ENCODE data around the gene ELMO1. TPM values are rescaled to one million over a fixed set of nuclear protein-coding genes. Genes with fewer than 3 reads are reported as not detected.
A peak's percentile ranks its signal among the peaks of the same experiment; 100 is the strongest.

Gene ELMO1
- total RNA-seq, 2 experiments from 2014 or later = 129 to 137 TPM

- H3K36me3 Mint-ChIP-seq (ENCODE audit: low read depth) = peaks cover 28% of the 10 kb centered on the region
- H3K4me3 Mint-ChIP-seq = no peak overlapping the region
- DNase-seq = no peak
- CTCF ChIA-PET = interaction anchor here (0.6 to 1.3 kb wide), 4 partner anchors 17 to 354 kb away, joined by 3 to 4 read pairs (median 3); no protein-coding TSS in a partner anchor
- intact Hi-C loops (cut with micrococcal nuclease) = no loop called here
- H3K27me3 Mint-ChIP-seq (ENCODE audit: low read depth) = no peaks in the 10 kb centered on the region
- H3K27ac Mint-ChIP-seq = peak overlapping the region; percentile 57
- no peaks in the 10 kb centered on the region for H3K9me3 Mint-ChIP-seq
- H3K4me1 Mint-ChIP-seq (ENCODE audit: low read depth) = peaks cover 25% of the 10 kb centered on the region
Observed at GRCh38 chr7:37215290-37215923, 233.3 kb downstream of the ELMO1 start.

- intact Hi-C loops (cut with micrococcal nuclease) = no loop called here
- Mint-ChIP-seq H3K4me1 (ENCODE audit: low read depth) (peaks cover 28% of the 10 kb centered on the region), H3K4me3 (no peak overlapping the region), H3K9me3 (no peaks in the 10 kb centered on the region), H3K36me3 (ENCODE audit: low read depth) (peaks cover 40% of the 10 kb centered on the region), H3K27ac (no peak overlapping the region), H3K27me3 (ENCODE audit: low read depth) (no peaks in the 10 kb centered on the region)
- CTCF ChIA-PET = interaction anchor here (1.4 to 1.6 kb wide), 2 partner anchors 13 to 14 kb away, joined by 3 to 6 read pairs; no protein-coding TSS in a partner anchor
- DNase-seq = no peak
Observed at GRCh38 chr7:37212556-37212955, 236.1 kb downstream of the ELMO1 start.

GRCh38 chr7:37212051-37212450 lies 236.6 kb downstream of the ELMO1 start:
- Mint-ChIP-seq H3K27ac (no peak overlapping the region), H3K36me3 (ENCODE audit: low read depth) (peaks cover 38% of the 10 kb centered on the region), H3K4me3 (no peak overlapping the region), H3K4me1 (ENCODE audit: low read depth) (peaks cover 24% of the 10 kb centered on the region), H3K9me3 (no peaks in the 10 kb centered on the region), H3K27me3 (ENCODE audit: low read depth) (no peaks in the 10 kb centered on the region)
- DNase-seq = no peak
- CTCF ChIA-PET = interaction anchor here (1.4 to 1.6 kb wide), 2 partner anchors 12 to 13 kb away, joined by 3 to 6 read pairs; no protein-coding TSS in a partner anchor
- intact Hi-C loops (cut with micrococcal nuclease) = no loop called here

GRCh38 chr7:37211097-37211880 lies 237.4 kb downstream of the ELMO1 start:
- Mint-ChIP-seq H3K27ac (no peak overlapping the region), H3K4me1 (ENCODE audit: low read depth) (peaks cover 24% of the 10 kb centered on the region), H3K27me3 (ENCODE audit: low read depth) (no peaks in the 10 kb centered on the region), H3K9me3 (no peaks in the 10 kb centered on the region), H3K4me3 (no peak overlapping the region), H3K36me3 (ENCODE audit: low read depth) (peaks cover 39% of the 10 kb centered on the region)
- DNase-seq = no peak
- CTCF ChIA-PET = interaction anchor here (2.6 kb wide), 1 partner anchor 11 kb away, joined by 8 read pairs; no protein-coding TSS in a partner anchor
- intact Hi-C loops (cut with micrococcal nuclease) = no loop called here

GRCh38 chr7:37209195-37209594 lies 239.5 kb downstream of the ELMO1 start:
- no peak overlapping the region for H3K4me3 Mint-ChIP-seq
- peak overlapping the region; percentile 26 for H3K27ac Mint-ChIP-seq
- DNase-seq = no peak
- H3K36me3 Mint-ChIP-seq (ENCODE audit: low read depth) = peaks cover 56% of the 10 kb centered on the region
- CTCF ChIA-PET = interaction anchor here (0.6 to 2.6 kb wide), 6 partner anchors 9 to 300 kb away, joined by 3 to 8 read pairs (median 4); no protein-coding TSS in a partner anchor
- peaks cover 26% of the 10 kb centered on the region for H3K4me1 Mint-ChIP-seq (ENCODE audit: low read depth)
- intact Hi-C loops (cut with micrococcal nuclease) = loop anchor here (2.0 to 5.0 kb wide), 5 partner anchors 134 to 623 kb away; partner anchors contain the start of gene ELMO1
- no peaks in the 10 kb centered on the region for H3K9me3 Mint-ChIP-seq
- H3K27me3 Mint-ChIP-seq (ENCODE audit: low read depth) = no peaks in the 10 kb centered on the region

- Mint-ChIP-seq H3K27me3 (ENCODE audit: low read depth) (no peaks in the 10 kb centered on the region), H3K9me3 (no peaks in the 10 kb centered on the region), H3K4me1 (ENCODE audit: low read depth) (peaks cover 23% of the 10 kb centered on the region), H3K36me3 (ENCODE audit: low read depth) (peaks cover 60% of the 10 kb centered on the region), H3K27ac (peak overlapping the region; percentile 56), H3K4me3 (no peak overlapping the region)
- intact Hi-C loops (cut with micrococcal nuclease) = loop anchor here (1.0 to 5.0 kb wide), 6 partner anchors 134 to 624 kb away; partner anchors contain the start of gene ELMO1
- peak; percentile 52 for DNase-seq
- CTCF ChIA-PET = interaction anchor here (1.0 to 2.6 kb wide), 4 partner anchors 8 to 299 kb away, joined by 3 to 8 read pairs (median 4); no protein-coding TSS in a partner anchor
Observed at GRCh38 chr7:37208528-37208927, 240.1 kb downstream of the ELMO1 start.

GRCh38 chr7:37206192-37206591 lies 242.5 kb downstream of the ELMO1 start:
- CTCF ChIA-PET = no interaction called here
- Mint-ChIP-seq H3K4me3 (no peak overlapping the region), H3K4me1 (ENCODE audit: low read depth) (peaks cover 13% of the 10 kb centered on the region), H3K27ac (peak overlapping the region; percentile 28), H3K27me3 (ENCODE audit: low read depth) (no peaks in the 10 kb centered on the region), H3K9me3 (no peaks in the 10 kb centered on the region), H3K36me3 (ENCODE audit: low read depth) (peaks cover 44% of the 10 kb centered on the region)
- DNase-seq = no peak
- intact Hi-C loops (cut with micrococcal nuclease) = loop anchor here (5.0 kb wide), 2 partner anchors 306 to 626 kb away; no protein-coding TSS in a partner anchor

GRCh38 chr7:37205451-37205850 lies 243.2 kb downstream of the ELMO1 start:
- Mint-ChIP-seq H3K9me3 (no peaks in the 10 kb centered on the region), H3K27ac (no peak overlapping the region), H3K36me3 (ENCODE audit: low read depth) (peaks cover 38% of the 10 kb centered on the region), H3K27me3 (ENCODE audit: low read depth) (no peaks in the 10 kb centered on the region), H3K4me1 (ENCODE audit: low read depth) (peaks cover 13% of the 10 kb centered on the region), H3K4me3 (no peak overlapping the region)
- DNase-seq = no peak
- intact Hi-C loops (cut with micrococcal nuclease) = loop anchor here (5.0 kb wide), 2 partner anchors 307 to 627 kb away; no protein-coding TSS in a partner anchor
- CTCF ChIA-PET = interaction anchor here (0.5 to 0.8 kb wide), 2 partner anchors 239 to 301 kb away, joined by 3 read pairs; no protein-coding TSS in a partner anchor

- H3K9me3 Mint-ChIP-seq = no peaks in the 10 kb centered on the region
- DNase-seq = no peak
- no peak overlapping the region for H3K27ac Mint-ChIP-seq
- no peak overlapping the region for H3K4me3 Mint-ChIP-seq
- no peaks in the 10 kb centered on the region for H3K27me3 Mint-ChIP-seq (ENCODE audit: low read depth)
- intact Hi-C loops (cut with micrococcal nuclease) = loop anchor here (1.0 kb wide), 2 partner anchors 215 to 715 kb away; no protein-coding TSS in a partner anchor
- H3K36me3 Mint-ChIP-seq (ENCODE audit: low read depth) = peaks cover 41% of the 10 kb centered on the region
- CTCF ChIA-PET = interaction anchor here (0.6 to 4.0 kb wide), 4 partner anchors 20 to 714 kb away, joined by 3 to 25 read pairs (median 4); no protein-coding TSS in a partner anchor
- H3K4me1 Mint-ChIP-seq (ENCODE audit: low read depth) = peaks cover 4% of the 10 kb centered on the region
Observed at GRCh38 chr7:37201876-37202198, 246.8 kb downstream of the ELMO1 start.

- Mint-ChIP-seq H3K27me3 (ENCODE audit: low read depth) (no peaks in the 10 kb centered on the region), H3K36me3 (ENCODE audit: low read depth) (peaks cover 41% of the 10 kb centered on the region), H3K9me3 (no peaks in the 10 kb centered on the region), H3K4me1 (ENCODE audit: low read depth) (peaks cover 2% of the 10 kb centered on the region), H3K4me3 (no peak overlapping the region), H3K27ac (no peak overlapping the region)
- intact Hi-C loops (cut with micrococcal nuclease) = loop anchor here (1.0 kb wide), 2 partner anchors 214 to 714 kb away; no protein-coding TSS in a partner anchor
- CTCF ChIA-PET = interaction anchor here (0.6 to 4.0 kb wide), 9 partner anchors 9 to 745 kb away, joined by 3 to 25 read pairs (median 4); no protein-coding TSS in a partner anchor
- DNase-seq = peak; percentile 64
Observed at GRCh38 chr7:37201003-37201875, 247.4 kb downstream of the ELMO1 start.

GRCh38 chr7:37198906-37199485 lies 249.7 kb downstream of the ELMO1 start:
- peaks cover 5% of the 10 kb centered on the region for H3K4me1 Mint-ChIP-seq (ENCODE audit: low read depth)
- H3K9me3 Mint-ChIP-seq = no peaks in the 10 kb centered on the region
- H3K27me3 Mint-ChIP-seq (ENCODE audit: low read depth) = no peaks in the 10 kb centered on the region
- intact Hi-C loops (cut with micrococcal nuclease) = loop anchor here (2.0 to 5.0 kb wide), 2 partner anchors 528 to 727 kb away; no protein-coding TSS in a partner anchor
- CTCF ChIA-PET = interaction anchor here (0.6 to 4.0 kb wide), 17 partner anchors 11 to 805 kb away, joined by 3 to 25 read pairs (median 4); no protein-coding TSS in a partner anchor
- DNase-seq = peak; percentile 83
- no peak overlapping the region for H3K4me3 Mint-ChIP-seq
- peaks cover 33% of the 10 kb centered on the region for H3K36me3 Mint-ChIP-seq (ENCODE audit: low read depth)
- no peak overlapping the region for H3K27ac Mint-ChIP-seq
